Testis (tissue), 3 donors: ENCODE measurements around the gene MGAT1. TPM values are rescaled to one million over a fixed set of nuclear protein-coding genes. Genes with fewer than 3 reads are reported as not detected.

Experiments used
- DNase-seq: peaks from one replicate; pipeline ENCODE4 v3.0.0-alpha.2; 2019
- H3K27ac ChIP-seq, 2 donors: fragments of 200-600 bp; sonication (generic); one replicate each; pipeline ENCODE4 v1.5.1; 2019
- H3K27me3 ChIP-seq: fragments of 200-600 bp; sonication (generic); one replicate; pipeline ENCODE4 v1.5.1; 2019
- H3K36me3 ChIP-seq: fragments of 200-600 bp; sonication (generic); one replicate; pipeline ENCODE4 v1.5.1; 2017; ENCODE audit warnings: low read depth; ENCODE audit errors: missing control alignments
- H3K4me1 ChIP-seq: fragments of 200-600 bp; sonication (generic); one replicate; pipeline ENCODE4 v1.5.1; 2019
- H3K4me3 ChIP-seq, 2 donors: fragments of 200-600 bp; sonication (generic); one replicate each; pipeline ENCODE4 v1.5.1; 2017 to 2019
- H3K9me3 ChIP-seq: fragments of 200-600 bp; sonication (generic); one replicate; pipeline ENCODE4 v1.5.1; 2017
- CTCF ChIP-seq, 3 experiments: fragments of 450-650 bp in 2 of 3; fragments of 200-600 bp in 1 of 3; sonication (generic) in 1 of 3; IDR thresholded peaks; one replicate each; pipeline ENCODE4 v1.5.1; 2016 to 2019; ENCODE audit warnings: antibody characterized with exemption in 3 of 3, mild to moderate bottlenecking in 2 of 3, moderate library complexity in 1 of 3
- POLR2A ChIP-seq: fragments of 450-650 bp; IDR thresholded peaks from one replicate; pipeline ENCODE4 v1.6.1; 2017; ENCODE audit warnings: antibody characterized with exemption, mild to moderate bottlenecking, moderate library complexity
- WGBS, 2 donors: methylation state at CpG; one replicate each; pipeline ENCODE4 v1.1.5; 2018; 5-methylcytosine and 5-hydroxymethylcytosine counted together
- intact Hi-C: fragments of 100-400 bp; cut with DNase I; formaldehyde crosslinking; loops from one replicate; pipeline ENCODE4 v1.15.1; 2023; ENCODE audit warnings: low total_unique reads
- polyA plus RNA-seq: library from polyadenylated mRNA; stranded (reverse); fragments of 350-450 nt; fragmentation: Illumina TruSeq; extraction: RNeasy Lipid Tissue Mini Kit (QIAGEN cat#74804); gene quantifications from one replicate; pipeline ENCODE4 v1.2.3, GENCODE V29; 2014; ENCODE audit warnings: low read depth, low replicate concordance; ENCODE audit not compliant: insufficient read depth
- total RNA-seq, 2 donors: library from RNA; depleted of rRNA; stranded (reverse); fragments of >200 nt; gene quantifications; one replicate each; pipeline ENCODE4 v1.2.3, GENCODE V29; 2016

The MGAT1 gene
- total and polyA plus RNA-seq, 3 donors from 2014 or later = 95.8 to 136 (median 106) TPM

DNA sequence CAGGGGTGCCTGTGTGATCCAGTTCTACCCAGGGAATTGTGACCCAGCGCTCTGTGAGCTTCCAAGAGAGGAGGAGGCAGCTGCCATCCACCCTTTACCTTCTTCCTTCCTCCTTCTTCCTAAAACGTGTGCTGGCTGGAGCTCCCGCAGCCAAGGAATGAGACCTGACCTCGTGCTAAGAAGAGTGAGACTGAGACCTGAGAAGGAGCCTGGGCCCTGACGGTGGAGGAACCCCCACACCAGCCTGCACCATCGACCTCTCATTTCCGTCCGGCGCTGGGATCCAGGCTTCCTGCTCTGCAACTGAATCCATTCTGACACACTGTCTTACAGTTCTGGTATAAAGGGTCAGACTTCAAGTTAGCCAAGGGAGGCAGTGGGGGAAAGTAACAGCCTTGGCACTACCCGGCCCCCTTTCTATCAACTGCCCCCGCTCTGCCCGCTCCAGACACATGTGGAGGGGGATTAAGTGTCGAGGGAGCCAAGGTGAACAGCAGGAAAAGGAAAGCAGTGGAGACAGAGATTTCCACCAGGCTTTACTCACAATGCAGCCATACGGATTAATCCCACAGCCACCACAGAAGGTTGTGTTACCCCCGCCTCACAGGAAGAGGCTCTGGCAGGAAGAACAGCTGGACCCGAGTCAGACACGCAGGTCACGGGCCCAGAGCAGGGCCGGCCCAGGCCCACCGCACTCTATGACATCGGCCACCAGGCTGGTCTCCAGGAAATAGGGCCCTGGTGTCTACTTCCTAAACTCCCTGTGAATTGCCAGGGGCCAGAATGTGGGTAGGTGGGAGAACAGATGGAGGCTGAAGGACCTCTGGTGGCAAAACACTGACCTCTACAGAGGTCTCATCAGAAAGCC is 15.8 kb downstream of the MGAT1 start:
- H3K27me3 ChIP-seq = no peaks in the 10 kb centered on the region
- no peaks in the 10 kb centered on the region for H3K9me3 ChIP-seq
- no peaks in the 10 kb centered on the region for H3K36me3 ChIP-seq
- TF ChIP-seq POLR2A = no peak
- no peak for TF ChIP-seq CTCF (IDR thresholded peaks at IDR 0.05)
- 38 to 61% methylated on average over 16 to 21 of the region's 21 CpGs for WGBS, 2 donors
- DNase-seq = no peak
- intact Hi-C loops = loop anchor here (5.0 kb wide), 1 partner anchor 76 kb away; the partner anchor contains the start of gene ZFP62
- H3K4me1 ChIP-seq = peaks cover 67% of the 10 kb centered on the region
- H3K4me3 ChIP-seq = no peak overlapping the region
- peak overlapping the region; percentile 80 to 82 for H3K27ac ChIP-seq

GRCh38 chr5:180785794-180786221 is 16.8 kb downstream of the MGAT1 start:
- intact Hi-C loops = loop anchor here (5.0 kb wide), 1 partner anchor 76 kb away; the partner anchor contains the start of gene ZFP62
- Histone ChIP-seq H3K36me3 (no peaks in the 10 kb centered on the region), H3K4me1 (peaks cover 67% of the 10 kb centered on the region), H3K27ac (peak overlapping the region; percentile 80 to 82), H3K4me3 (no peak overlapping the region), H3K27me3 (no peaks in the 10 kb centered on the region), H3K9me3 (no peaks in the 10 kb centered on the region)
- 19 to 28% methylated on average over 4 to 5 of the region's 5 CpGs for WGBS, 2 donors
- DNase-seq = peak; percentile 48
- TF ChIP-seq POLR2A (no peak), CTCF (IDR thresholded peaks at IDR 0.05) (no peak)

GRCh38 chr5:180785121-180785781 is 17.4 kb downstream of the MGAT1 start:
- no peak for TF ChIP-seq POLR2A
- TF ChIP-seq CTCF (IDR thresholded peaks at IDR 0.05) = no peak
- DNase-seq = no peak
- H3K36me3 ChIP-seq = no peaks in the 10 kb centered on the region
- H3K27ac ChIP-seq = peak overlapping the region; percentile 80 to 82
- no peaks in the 10 kb centered on the region for H3K9me3 ChIP-seq
- peaks cover 62% of the 10 kb centered on the region for H3K4me1 ChIP-seq
- no peaks in the 10 kb centered on the region for H3K27me3 ChIP-seq
- intact Hi-C loops = loop anchor here (5.0 kb wide), 1 partner anchor 77 kb away; the partner anchor contains the start of gene ZFP62
- no peak overlapping the region for H3K4me3 ChIP-seq
- 29 to 56% methylated on average over 14 to 15 of the region's 15 CpGs for WGBS, 2 donors

DNA sequence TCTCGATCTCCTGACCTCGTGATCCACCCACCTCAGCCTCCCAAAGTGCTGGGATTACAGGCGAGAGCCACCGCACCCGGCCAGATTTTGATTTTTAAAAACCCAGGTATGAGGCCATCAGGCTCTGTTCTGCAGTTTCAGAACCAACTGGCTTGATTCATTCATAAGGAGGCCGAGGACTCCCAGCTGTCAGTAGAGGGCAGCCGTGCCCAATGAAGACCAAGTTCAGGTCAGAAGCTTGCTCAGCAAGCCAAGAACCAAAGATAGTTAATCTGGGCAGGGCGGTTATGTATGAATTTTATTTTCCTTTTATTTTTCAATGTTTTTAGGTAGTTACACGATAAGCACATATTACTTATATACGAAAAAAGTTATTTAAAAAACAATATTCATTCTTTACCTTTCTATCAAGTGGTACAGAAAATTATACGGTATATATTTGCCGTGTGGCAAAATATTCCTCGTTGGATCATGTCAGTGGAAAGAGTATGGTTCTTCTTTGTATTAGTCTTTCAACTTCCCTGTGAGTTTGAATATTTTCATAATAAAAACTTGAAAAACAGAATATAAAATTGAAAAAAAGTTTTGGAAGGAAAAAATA is 18.0 kb downstream of the MGAT1 start:
- Histone ChIP-seq H3K27me3 (no peaks in the 10 kb centered on the region), H3K27ac (peak overlapping the region; percentile 80 to 82), H3K9me3 (no peaks in the 10 kb centered on the region), H3K4me3 (no peak overlapping the region), H3K4me1 (peaks cover 55% of the 10 kb centered on the region), H3K36me3 (no peaks in the 10 kb centered on the region)
- 34 to 44% methylated on average over 13 of the region's 13 CpGs for WGBS, 2 donors
- intact Hi-C loops = loop anchor here (5.0 kb wide), 1 partner anchor 78 kb away; the partner anchor contains the start of gene ZFP62
- TF ChIP-seq POLR2A (no peak), CTCF (IDR thresholded peaks at IDR 0.05) (peak; percentile 44 to 55 (median 47))
- peak; percentile 92 for DNase-seq
